NOMO-1 (cell line): ENCODE results near the gene FKBP5.
A peak's percentile ranks its signal among the peaks of the same experiment; 100 is the strongest.
"Not testable (repeated sequence)": the region's sequence is repeated elsewhere in the genome, so short reads cannot be mapped to it uniquely, and the experiment has no call there.

Experiments used
- DNase-seq, 2 experiments: peaks; one replicate each; lab custom pipeline; 2025; ENCODE audit not compliant: unreplicated experiment in 2 of 2; lab: John Stamatoyannopoulos, UW

The FKBP5 gene

GRCh38 chr6:35688605-35689322 is at the start of gene FKBP5:
TSS of gene FKBP5 (minus strand) at chr6:35688915. CDS start at chr6:35642824, 46,091 bp downstream.
- peak; percentile 82 to 91 for DNase-seq

- DNase-seq: peak; percentile 56 to 87
Measured at GRCh38 chr6:35737413-35738211, 48.9 kb upstream of the FKBP5 start.

- no peak for DNase-seq
Measured at GRCh38 chr6:35736982-35737412, 48.3 kb upstream of the FKBP5 start, which contains the start of gene ARMC12. TSS of gene ARMC12 (plus strand) at chr6:35737032. CDS start at chr6:35737109, 77 bp downstream.

- DNase-seq: peak; percentile 65 to 76
Measured at GRCh38 chr6:35736253-35736894, 47.7 kb upstream of the FKBP5 start.

- no peak for DNase-seq
Measured at GRCh38 chr6:35735452-35735851, 46.7 kb upstream of the FKBP5 start.

- DNase-seq: not testable (repeated sequence)
Measured at GRCh38 chr6:35734319-35734718, 45.6 kb upstream of the FKBP5 start.

- DNase-seq: no peak
Measured at GRCh38 chr6:35733633-35734032, 44.9 kb upstream of the FKBP5 start.

GRCh38 chr6:35731736-35732532 is 43.2 kb upstream of the FKBP5 start:
- DNase-seq: peak; percentile 77

- DNase-seq: peak; percentile 74 to 77
Measured at GRCh38 chr6:35731414-35731735, 42.7 kb upstream of the FKBP5 start.

- DNase-seq: no peak
Measured at GRCh38 chr6:35730745-35731413, 42.2 kb upstream of the FKBP5 start.

- DNase-seq: no peak
Measured at GRCh38 chr6:35729722-35730121, 41.0 kb upstream of the FKBP5 start.

GRCh38 chr6:35728683-35729678 is 40.3 kb upstream of the FKBP5 start:
- no peak for DNase-seq

- peak; percentile 93 to 94 for DNase-seq
Measured at GRCh38 chr6:35727935-35728682, 39.4 kb upstream of the FKBP5 start.

GRCh38 chr6:35727231-35727934 is 38.7 kb upstream of the FKBP5 start:
- peak in 1 of 2 experiments; percentile 55 for DNase-seq

- DNase-seq: peak; percentile 19 to 25
Measured at GRCh38 chr6:35725721-35726438, 37.2 kb upstream of the FKBP5 start.

- DNase-seq: no peak
Measured at GRCh38 chr6:35725081-35725708, 36.5 kb upstream of the FKBP5 start.
